ENCODE data around the gene PHF5A. TPM values are rescaled to one million over a fixed set of nuclear protein-coding genes. Genes with fewer than 3 reads are reported as not detected.
"Not testable (repeated sequence)": the region's sequence is repeated elsewhere in the genome, so short reads cannot be mapped to it uniquely, and the experiment has no call there.

PHF5A gene
- total and polyA plus RNA-seq, 10 donors: 29.6 to 67.5 (median 37.4) TPM

GRCh38 chr22:41470886-41471285 lies 2.4 kb upstream of the PHF5A start:
- H3K36me3 ChIP-seq: peaks cover 0 to 51% (median 17%) of the 10 kb centered on the region in 6 donors
- H3K4me3 ChIP-seq: no peak overlapping the region
- H3K9me3 ChIP-seq: no peaks in the 10 kb centered on the region
- DNase-seq: no peak
- 75 to 91% (median 86%) methylated on average over 2 of the region's 2 CpGs for WGBS, 5 donors
- TF ChIP-seq POLR2A (IDR thresholded peaks at IDR 0.05) (no peak), CTCF (IDR thresholded peaks at IDR 0.05 in 8 of 11, conservative IDR thresholded peaks at IDR 0.05 in 3 of 11) (no peak), POLR2AphosphoS5 (IDR thresholded peaks at IDR 0.05) (no peak)
- no peak overlapping the region for H3K27ac ChIP-seq
- H3K4me1 ChIP-seq: peaks cover 21 to 91% (median 71%) of the 10 kb centered on the region in 6 donors
- H3K27me3 ChIP-seq (replicated peaks in 1 of 7): no peaks in the 10 kb centered on the region
- intact Hi-C loops (cut with DNase I; ENCODE audit: low total_unique reads): no loop called here

- Histone ChIP-seq H3K36me3 (peaks cover 4 to 67% (median 32%) of the 10 kb centered on the region in 6 donors), H3K4me3 (peak overlapping the region; percentile 92 to 100 (median 99)), H3K27me3 (replicated peaks in 1 of 7) (no peaks in the 10 kb centered on the region), H3K27ac (peak overlapping the region; percentile 92 to 98 (median 94)), H3K4me1 (peaks cover 21 to 92% (median 63%) of the 10 kb centered on the region in 6 donors), H3K9me3 (no peaks in the 10 kb centered on the region)
- TF ChIP-seq POLR2AphosphoS5 (IDR thresholded peaks at IDR 0.05): peak in 1 of 3 donors; percentile 16
- no peak for TF ChIP-seq POLR2A (IDR thresholded peaks at IDR 0.05)
- DNase-seq: no peak
- WGBS, 5 donors: 1 to 3% (median 2%) methylated on average over 18 to 30 of the region's 30 CpGs
- intact Hi-C loops (cut with DNase I; ENCODE audit: low total_unique reads): no loop called here
Measured at GRCh38 chr22:41469218-41469851, 843 bp upstream of the PHF5A start.

- Histone ChIP-seq H3K4me1 (peaks cover 0 to 43% (median 16%) of the 10 kb centered on the region in 6 donors), H3K27ac (no peak overlapping the region), H3K36me3 (peaks cover 8 to 100% (median 87%) of the 10 kb centered on the region in 6 donors), H3K4me3 (no peak overlapping the region), H3K9me3 (no peaks in the 10 kb centered on the region), H3K27me3 (replicated peaks in 1 of 7) (no peaks in the 10 kb centered on the region)
- no peak for DNase-seq
- intact Hi-C loops (cut with DNase I; ENCODE audit: low total_unique reads): no loop called here
- WGBS, 5 donors: 85 to 96% (median 95%) methylated on average over 4 of the region's 4 CpGs
- no peak for TF ChIP-seq POLR2A (IDR thresholded peaks at IDR 0.05)
- TF ChIP-seq CTCF (IDR thresholded peaks at IDR 0.05 in 8 of 11, conservative IDR thresholded peaks at IDR 0.05 in 3 of 11): no peak
- TF ChIP-seq POLR2AphosphoS5 (IDR thresholded peaks at IDR 0.05): no peak
Measured at GRCh38 chr22:41461901-41462300, 6.6 kb downstream of the PHF5A start.

- H3K27me3 ChIP-seq (replicated peaks in 1 of 7); intact Hi-C loops (cut with DNase I; ENCODE audit: low total_unique reads); H3K4me3 ChIP-seq; H3K9me3 ChIP-seq: not testable (repeated sequence)
- Histone ChIP-seq H3K27ac (peak overlapping the region in 2 of 8 donors; percentile 2 to 16), H3K36me3 (peaks cover 8 to 90% (median 69%) of the 10 kb centered on the region in 6 donors), H3K4me1 (peaks cover 0 to 26% (median 4%) of the 10 kb centered on the region in 6 donors)
- 82 to 93% (median 87%) methylated on average over 5 of the region's 5 CpGs for WGBS, 5 donors
- peak; percentile 15 for DNase-seq
Measured at GRCh38 chr22:41460071-41460470, 8.4 kb downstream of the PHF5A start.

GRCh38 chr22:41459431-41459830 lies 9.1 kb downstream of the PHF5A start:
- Histone ChIP-seq H3K27ac (no peak overlapping the region), H3K27me3 (replicated peaks in 1 of 7) (no peaks in the 10 kb centered on the region), H3K36me3 (peaks cover 4 to 84% (median 63%) of the 10 kb centered on the region in 6 donors), H3K4me3 (no peak overlapping the region), H3K4me1 (peaks cover 0 to 19% (median 4%) of the 10 kb centered on the region in 6 donors), H3K9me3 (no peaks in the 10 kb centered on the region)
- intact Hi-C loops (cut with DNase I; ENCODE audit: low total_unique reads): no loop called here
- TF ChIP-seq POLR2AphosphoS5 (IDR thresholded peaks at IDR 0.05): no peak
- TF ChIP-seq POLR2A (IDR thresholded peaks at IDR 0.05): no peak
- TF ChIP-seq CTCF (IDR thresholded peaks at IDR 0.05 in 8 of 11, conservative IDR thresholded peaks at IDR 0.05 in 3 of 11): no peak
- WGBS, 5 donors: 58 to 77% (median 64%) methylated on average over 1 of the region's 1 CpG
- no peak for DNase-seq

Data from spleen (tissue), 11 donors.